B cell (primary cell): ENCODE results near the gene VPS37C. TPM values are rescaled to one million over a fixed set of nuclear protein-coding genes. Genes with fewer than 3 reads are reported as not detected.
A peak's percentile ranks its signal among the peaks of the same experiment; 100 is the strongest.

ENCODE experiments used
- ATAC-seq: fragments of 200-7000 bp; cut with Tn5 transposase; one replicate; pipeline ENCODE4 v1.10.0; 2021; ENCODE audit warnings: low read depth, mild to moderate bottlenecking, moderate number of reproducible peaks, moderate library complexity
- CTCF ChIA-PET: fragments of 350-600 bp; sonication (Branson Sonifier 250); formaldehyde crosslinking; loops from one replicate; lab custom pipeline; 2021; ENCODE audit warnings: antibody characterized with exemption, inconsistent platforms; lab: Charles Lee
- POLR2A ChIA-PET: fragments of 350-600 bp; sonication (Branson Sonifier 250); formaldehyde crosslinking; loops from one replicate; lab custom pipeline; 2021; ENCODE audit warnings: antibody characterized with exemption; lab: Charles Lee
- DNase-seq: peaks from one replicate; pipeline ENCODE4 v3.0.0; 2013
- H2AFZ ChIP-seq: 2 replicates; pipeline ENCODE4 v1.6.1; 2012; ENCODE audit warnings: mild to moderate bottlenecking, low read depth, low read length; ENCODE audit not compliant: insufficient read depth, poor library complexity, severe bottlenecking
- H3K27ac ChIP-seq, 2 donors: 1 replicate in 1 of 2; 2 replicates in 1 of 2; pipeline ENCODE4 v1.5.1; 2012 to 2013; ENCODE audit warnings: low read length in 2 of 2, mild to moderate bottlenecking in 2 of 2, moderate library complexity in 1 of 2
- H3K27me3 ChIP-seq, 4 experiments: fragments of 200-600 bp in 1 of 4; sonication (generic) in 1 of 4; replicated peaks in 1 of 4; 1 replicate in 2 of 4; 2 replicates in 2 of 4; pipeline versions ENCODE4 v1.6.1 to v1.7.0; 2013 to 2016; ENCODE audit warnings: low read length in 3 of 4, mild to moderate bottlenecking in 2 of 4, mixed read lengths in 1 of 4, moderate library complexity in 1 of 4; ENCODE audit not compliant: insufficient read depth in 4 of 4, control insufficient read depth in 3 of 4; ENCODE audit errors: control extremely low read depth in 1 of 4
- H3K36me3 ChIP-seq, 2 experiments: replicated peaks in 1 of 2; 1 replicate in 1 of 2; 2 replicates in 1 of 2; pipeline versions ENCODE4 v1.6.1 to v1.7.1; 2013; ENCODE audit warnings: low read length in 1 of 2; ENCODE audit not compliant: insufficient read depth in 2 of 2, control insufficient read depth in 1 of 2; ENCODE audit errors: control extremely low read depth in 1 of 2, extremely low read depth in 1 of 2
- H3K4me1 ChIP-seq, 2 donors: fragments of 200-600 bp in 1 of 2; sonication (generic) in 1 of 2; 1 replicate in 1 of 2; 2 replicates in 1 of 2; pipeline versions ENCODE4 v1.5.1 to v1.6.1; 2013 to 2017; ENCODE audit warnings: low read length in 2 of 2; ENCODE audit not compliant: control insufficient read depth in 2 of 2, insufficient read depth in 2 of 2
- H3K4me2 ChIP-seq: replicated peaks from 2 replicates; pipeline ENCODE3; 2012; ENCODE audit warnings: mild to moderate bottlenecking, low read depth, low read length; ENCODE audit not compliant: poor library complexity, severe bottlenecking
- H3K4me3 ChIP-seq, 5 experiments: fragments of 200-600 bp in 1 of 5; sonication (generic) in 1 of 5; 1 replicate in 3 of 5; 2 replicates in 2 of 5; pipeline versions ENCODE4 v1.5.1 to v1.7.0; 2011 to 2016; ENCODE audit warnings: low read length in 4 of 5, mild to moderate bottlenecking in 4 of 5, low read depth in 2 of 5, control low read depth in 1 of 5, moderate library complexity in 1 of 5; ENCODE audit not compliant: insufficient read depth in 1 of 5; ENCODE audit errors: control extremely low read depth in 1 of 5, extremely low read depth in 1 of 5
- H3K79me2 ChIP-seq: fragments of 200-600 bp; sonication (generic); one replicate; pipeline ENCODE4 v1.6.0; 2016; ENCODE audit warnings: low read length; ENCODE audit not compliant: control insufficient read depth, insufficient read depth
- H3K9ac ChIP-seq: fragments of 200-600 bp; sonication (generic); 2 replicates; pipeline ENCODE4 v1.6.1; 2017; ENCODE audit warnings: mild to moderate bottlenecking, low read length, moderate library complexity
- H3K9me3 ChIP-seq, 3 donors: one replicate each; pipeline versions ENCODE4 v1.6.1 to v1.7.1; 2013; ENCODE audit warnings: low read length in 2 of 3; ENCODE audit not compliant: control insufficient read depth in 2 of 3, insufficient read depth in 1 of 3; ENCODE audit errors: control extremely low read depth in 1 of 3
- H4K20me1 ChIP-seq: 2 replicates; pipeline ENCODE4 v1.6.0; 2012; ENCODE audit warnings: mild to moderate bottlenecking, low read length; ENCODE audit not compliant: insufficient read depth, control insufficient read depth, poor library complexity, severe bottlenecking
- H3K27ac Mint-ChIP-seq: one replicate; pipeline ENCODE4 v1.8.0; 2021; ENCODE audit warnings: mixed read lengths
- H3K27me3 Mint-ChIP-seq: one replicate; pipeline ENCODE4 v1.8.0; 2021; ENCODE audit warnings: mixed read lengths
- H3K4me1 Mint-ChIP-seq: one replicate; pipeline ENCODE4 v1.8.0; 2021; ENCODE audit warnings: mixed read lengths
- H3K4me3 Mint-ChIP-seq: one replicate; pipeline ENCODE4 v1.8.0; 2021; ENCODE audit warnings: mixed read lengths
- H3K9me3 Mint-ChIP-seq: one replicate; pipeline ENCODE4 v1.8.0; 2022; ENCODE audit warnings: mixed read lengths; ENCODE audit not compliant: insufficient read depth
- EZH2 ChIP-seq: IDR thresholded peaks from 2 replicates; pipeline ENCODE4 v1.6.1; 2012; ENCODE audit warnings: borderline replicate concordance, low read depth, mild to moderate bottlenecking, moderate library complexity, low read length; ENCODE audit not compliant: insufficient read depth, poor library complexity, severe bottlenecking
- WGBS: methylation state at CpG from one replicate; pipeline ENCODE4 v1.1.5; 2013; ENCODE audit warnings: missing lambda C conversion rate; ENCODE audit not compliant: insufficient coverage; 5-methylcytosine and 5-hydroxymethylcytosine counted together
- intact Hi-C: fragments of 100-400 bp; cut with micrococcal nuclease; formaldehyde crosslinking; loops from one replicate; pipeline ENCODE4 v1.10.0; 2022
- polyA plus RNA-seq: library from polyadenylated mRNA; depleted of rRNA; stranded (reverse); fragments of >200 nt; gene quantifications from 2 replicates; pipeline ENCODE4 v1.2.3, GENCODE V29; 2012
- total RNA-seq, 2 donors: library from RNA; stranded (reverse); fragments of 120-200 nt in 1 of 2; gene quantifications; 1 replicate in 1 of 2; 2 replicates in 1 of 2; pipeline versions ENCODE4 v1.2.3 to v1.2.4, GENCODE V29; 2013 to 2022
- TF ChIP-seq, protein P1 (sequence below): fragments of 200-600 bp; IDR thresholded peaks from one replicate; pipeline ENCODE4 v1.8.0; 2022; ENCODE audit warnings: antibody characterized with exemption, mild to moderate bottlenecking

The VPS37C gene
- total and polyA plus RNA-seq, 2 donors (not counting 1 experiment from before 2014, with no cell fraction given): 6.4 to 20.1 TPM

DNA sequence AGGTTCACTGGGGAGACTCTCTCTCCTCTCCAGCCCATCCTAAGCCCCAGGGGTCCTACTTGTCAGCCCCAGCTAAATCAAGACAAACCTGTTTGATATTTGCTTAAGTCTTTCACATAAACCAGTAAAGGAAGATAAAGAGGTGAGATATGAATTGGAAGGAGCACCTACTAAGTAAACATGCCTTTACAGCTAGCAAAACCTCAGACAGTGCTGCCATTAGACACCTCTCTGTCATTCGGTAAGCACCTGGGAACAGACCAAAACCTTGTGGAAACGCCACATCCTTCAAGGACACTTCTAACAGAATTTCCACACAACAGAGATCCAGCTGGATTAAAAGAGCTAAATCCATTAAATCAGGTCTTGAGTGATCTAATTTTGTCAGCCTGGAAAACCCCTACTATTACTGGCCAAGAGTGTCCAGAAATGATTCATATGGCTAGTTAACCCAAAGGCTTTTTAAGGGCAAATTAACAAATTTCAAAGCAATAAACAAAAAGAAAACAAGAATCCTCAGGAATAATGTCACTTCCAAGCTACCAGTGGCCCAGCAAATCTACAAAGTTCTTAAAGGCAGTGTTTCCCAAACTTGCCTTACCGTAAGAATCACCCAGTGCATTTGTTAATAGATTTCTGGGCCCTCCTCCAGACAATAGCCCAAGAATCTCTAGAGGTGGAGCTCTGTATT lies 2.4 kb downstream of the VPS37C start:
- H3K36me3 ChIP-seq: peaks cover 0 to 3% of the 10 kb centered on the region in 2 experiments
- peak overlapping the region; percentile 29 for H3K4me3 Mint-ChIP-seq
- WGBS: 83% methylated on average over 2 of the region's 3 CpGs
- no peaks in the 10 kb centered on the region for H3K27me3 Mint-ChIP-seq
- H3K9me3 ChIP-seq: peaks cover 2 to 15% (median 8%) of the 10 kb centered on the region in 3 donors
- H4K20me1 ChIP-seq: no peaks in the 10 kb centered on the region
- intact Hi-C loops: no loop called here
- H3K27ac Mint-ChIP-seq: peak overlapping the region; percentile 53
- H3K9me3 Mint-ChIP-seq: peaks cover 4% of the 10 kb centered on the region
- H3K9ac ChIP-seq: no peak overlapping the region
- H2AFZ ChIP-seq: no peak overlapping the region
- DNase-seq (no peak), ATAC-seq (no peak)
- no peak overlapping the region for H3K4me3 ChIP-seq
- peaks cover 27% of the 10 kb centered on the region for H3K79me2 ChIP-seq
- no peak overlapping the region for H3K4me2 ChIP-seq
- TF ChIP-seq, protein P1, sequence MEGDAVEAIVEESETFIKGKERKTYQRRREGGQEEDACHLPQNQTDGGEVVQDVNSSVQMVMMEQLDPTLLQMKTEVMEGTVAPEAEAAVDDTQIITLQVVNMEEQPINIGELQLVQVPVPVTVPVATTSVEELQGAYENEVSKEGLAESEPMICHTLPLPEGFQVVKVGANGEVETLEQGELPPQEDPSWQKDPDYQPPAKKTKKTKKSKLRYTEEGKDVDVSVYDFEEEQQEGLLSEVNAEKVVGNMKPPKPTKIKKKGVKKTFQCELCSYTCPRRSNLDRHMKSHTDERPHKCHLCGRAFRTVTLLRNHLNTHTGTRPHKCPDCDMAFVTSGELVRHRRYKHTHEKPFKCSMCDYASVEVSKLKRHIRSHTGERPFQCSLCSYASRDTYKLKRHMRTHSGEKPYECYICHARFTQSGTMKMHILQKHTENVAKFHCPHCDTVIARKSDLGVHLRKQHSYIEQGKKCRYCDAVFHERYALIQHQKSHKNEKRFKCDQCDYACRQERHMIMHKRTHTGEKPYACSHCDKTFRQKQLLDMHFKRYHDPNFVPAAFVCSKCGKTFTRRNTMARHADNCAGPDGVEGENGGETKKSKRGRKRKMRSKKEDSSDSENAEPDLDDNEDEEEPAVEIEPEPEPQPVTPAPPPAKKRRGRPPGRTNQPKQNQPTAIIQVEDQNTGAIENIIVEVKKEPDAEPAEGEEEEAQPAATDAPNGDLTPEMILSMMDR: no peak
- TF ChIP-seq EZH2: no peak
- H3K27me3 ChIP-seq: no peaks in the 10 kb centered on the region
- CTCF ChIA-PET: interaction anchor here (1.2 to 3.2 kb wide), 6 partner anchors 18 to 259 kb away, joined by 3 to 13 read pairs (median 4); partner anchors contain the start of gene TMEM109
- H3K4me1 ChIP-seq: peaks cover 27 to 34% of the 10 kb centered on the region in 2 donors
- H3K4me1 Mint-ChIP-seq: peaks cover 41% of the 10 kb centered on the region
- peak overlapping the region in 1 of 2 donors; percentile 68 for H3K27ac ChIP-seq
- POLR2A ChIA-PET: no interaction called here

GRCh38 chr11:61157743-61158142 lies 3.5 kb downstream of the VPS37C start:
- no peak overlapping the region for H2AFZ ChIP-seq
- no peaks in the 10 kb centered on the region for H3K27me3 Mint-ChIP-seq
- H3K4me1 Mint-ChIP-seq: peaks cover 34% of the 10 kb centered on the region
- no peak overlapping the region for H3K4me3 Mint-ChIP-seq
- no peak overlapping the region for H3K9ac ChIP-seq
- ChIA-PET CTCF (interaction anchor here (0.6 to 3.2 kb wide), 10 partner anchors 10 to 327 kb away, joined by 3 to 13 read pairs (median 4); no protein-coding TSS in a partner anchor), POLR2A (no interaction called here)
- H3K4me2 ChIP-seq: no peak overlapping the region
- H3K4me1 ChIP-seq: peaks cover 17 to 23% of the 10 kb centered on the region in 2 donors
- H3K79me2 ChIP-seq: peaks cover 38% of the 10 kb centered on the region
- DNase-seq (no peak), ATAC-seq (no peak)
- H3K9me3 ChIP-seq: peaks cover 3 to 15% (median 8%) of the 10 kb centered on the region in 3 donors
- H3K4me3 ChIP-seq: no peak overlapping the region
- no peaks in the 10 kb centered on the region for H3K27me3 ChIP-seq
- H3K27ac Mint-ChIP-seq: peak overlapping the region; percentile 18
- TF ChIP-seq, protein P1: no peak
- no peak for TF ChIP-seq EZH2
- H4K20me1 ChIP-seq: peaks cover 8% of the 10 kb centered on the region
- 50% methylated on average over 2 of the region's 3 CpGs for WGBS
- H3K36me3 ChIP-seq: peaks cover 0 to 3% of the 10 kb centered on the region in 2 experiments
- peaks cover 4% of the 10 kb centered on the region for H3K9me3 Mint-ChIP-seq
- intact Hi-C loops: no loop called here
- no peak overlapping the region for H3K27ac ChIP-seq
